GM19324 (cell line): ENCODE data around the gene PMEPA1.

Experiments
- ATAC-seq: cut with Tn5 transposase; IDR thresholded peaks from one replicate; pipeline ENCODE4 v1.9.1; 2021; ENCODE audit warnings: mild to moderate bottlenecking, moderate library complexity; ENCODE audit not compliant: unreplicated experiment, low FRiP score

Gene PMEPA1

DNA sequence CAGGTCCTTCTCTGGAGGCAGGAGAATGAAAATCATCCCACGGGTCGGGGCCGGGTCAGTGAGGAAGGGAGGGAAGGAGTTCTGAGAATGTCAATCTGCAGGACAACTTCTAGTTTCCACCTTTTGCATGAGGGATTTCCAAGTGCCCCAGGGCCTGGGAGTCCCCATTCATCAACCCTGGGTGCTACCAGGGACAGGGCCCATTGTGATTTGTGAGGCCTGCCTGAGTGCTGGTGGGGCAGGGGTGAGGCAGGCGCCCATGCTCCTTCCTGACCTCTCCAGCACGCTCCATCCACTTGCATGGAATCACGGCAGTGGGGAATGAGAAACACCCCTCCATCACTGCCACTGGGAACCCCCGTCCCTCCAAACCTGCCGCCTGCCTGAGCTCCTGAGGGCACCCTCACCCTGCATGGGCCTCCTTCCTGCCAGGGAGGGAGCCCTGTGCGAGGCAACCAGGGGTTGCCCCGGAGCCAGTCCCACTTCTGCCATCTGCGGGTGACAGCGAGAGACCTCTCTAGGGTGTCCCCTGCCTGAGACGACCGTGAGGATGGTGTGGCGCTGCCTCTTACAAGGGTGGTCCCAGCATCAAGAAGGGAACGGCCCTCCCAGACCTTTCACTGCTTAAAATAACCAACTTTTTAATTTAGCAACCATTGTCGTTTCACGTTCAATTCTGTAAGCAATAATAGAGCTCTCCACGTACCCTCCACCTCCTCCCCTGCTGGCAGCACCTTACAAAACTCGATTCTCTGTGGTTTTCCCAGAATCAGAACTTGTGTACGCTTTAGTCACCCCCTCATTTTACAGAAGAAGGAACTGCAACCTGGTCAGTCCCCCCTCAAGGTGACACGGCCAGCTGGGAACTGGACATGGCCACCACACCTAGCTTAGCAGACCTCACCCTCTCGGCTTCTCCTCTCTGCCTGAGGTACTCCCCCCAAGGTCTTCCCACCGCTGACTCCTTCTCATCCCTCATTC, 28.6 kb downstream of the PMEPA1 start:
- ATAC-seq: peak; percentile 26

DNA sequence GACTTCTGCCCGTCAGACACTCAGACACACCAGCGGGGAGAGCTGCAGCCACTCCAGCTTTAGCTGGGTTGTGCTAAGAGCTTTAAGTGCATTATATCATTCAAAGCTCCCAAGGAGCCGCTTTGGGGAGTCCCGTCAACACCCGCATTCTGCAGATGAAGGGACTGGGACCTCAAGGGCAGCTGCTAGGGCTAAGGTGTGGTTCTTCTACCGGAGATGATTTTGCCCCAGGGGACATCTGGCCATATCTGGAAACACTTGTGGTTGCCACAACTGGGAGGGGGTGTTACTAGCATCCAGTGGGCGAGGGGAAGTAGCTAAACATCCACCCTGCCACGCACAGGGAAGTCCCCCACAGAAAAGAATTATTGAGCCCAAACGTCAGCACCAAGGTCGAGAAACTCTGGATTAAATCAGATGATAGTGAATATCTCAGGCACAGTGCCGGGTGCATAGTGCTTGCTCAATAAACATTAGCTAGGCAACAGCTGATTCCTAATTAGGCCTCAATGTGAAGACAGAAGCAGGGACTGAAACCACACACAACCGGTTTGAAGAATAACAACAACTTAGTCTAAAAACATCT, 29.6 kb downstream of the PMEPA1 start:
- peak; percentile 54 for ATAC-seq

DNA sequence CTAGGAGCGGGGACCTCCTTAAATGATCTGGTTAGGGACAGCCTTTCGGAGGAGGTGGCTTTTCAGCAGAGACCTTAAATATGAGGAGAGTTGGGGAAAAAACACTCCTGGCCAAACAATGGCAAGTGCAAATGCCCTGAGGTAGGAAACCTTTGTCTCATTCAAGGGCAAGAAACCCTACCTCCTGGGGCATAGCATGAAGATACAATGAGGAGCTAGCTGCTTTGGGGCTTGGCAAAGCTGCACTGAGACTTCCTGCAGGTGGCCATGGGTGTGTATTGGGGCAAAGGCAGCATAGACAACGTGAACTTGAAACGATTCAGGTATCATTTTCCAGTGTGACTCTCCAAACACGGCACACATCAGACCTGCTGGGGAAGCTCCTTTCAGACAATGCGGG, 30.7 kb downstream of the PMEPA1 start:
- ATAC-seq: no peak

DNA sequence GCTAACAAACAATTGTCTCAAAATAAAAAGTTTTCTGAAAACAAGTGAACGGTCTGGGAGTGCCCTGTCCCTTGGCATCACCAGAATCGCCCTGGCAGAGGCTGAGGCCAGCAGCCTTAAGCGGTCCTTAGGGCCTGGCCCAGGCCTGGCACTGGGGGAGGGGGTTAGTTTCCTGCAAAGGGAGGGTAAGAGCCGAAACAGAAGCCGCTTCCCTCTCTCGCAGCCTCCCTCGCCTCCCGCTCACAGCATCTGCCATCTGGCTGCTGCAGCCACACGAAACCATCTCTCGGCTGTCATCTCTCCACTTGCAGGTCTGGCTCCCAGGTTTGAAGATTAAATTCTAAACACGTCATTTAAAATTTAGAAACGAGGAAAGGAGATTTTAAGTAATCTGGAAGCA, 31.5 kb downstream of the PMEPA1 start:
- no peak for ATAC-seq

DNA sequence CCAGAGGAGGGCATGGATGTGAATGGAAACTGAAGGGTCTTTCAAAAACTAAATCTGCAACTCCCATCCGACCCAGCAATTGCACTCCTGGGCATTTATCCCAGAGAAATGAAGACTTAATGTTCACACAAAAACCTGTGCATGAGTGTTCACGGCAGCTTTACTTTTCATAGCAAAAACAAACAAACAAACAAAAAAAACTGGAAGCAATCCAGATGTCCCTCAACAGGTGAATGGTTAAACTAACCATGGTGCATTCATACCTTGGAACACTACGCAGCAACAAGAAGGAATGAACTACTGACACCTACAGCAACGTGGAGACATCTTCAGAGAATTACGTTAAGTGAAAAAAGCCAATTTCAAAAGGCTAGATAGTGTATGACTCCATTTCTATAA, 32.2 kb downstream of the PMEPA1 start:
- ATAC-seq: no peak

DNA sequence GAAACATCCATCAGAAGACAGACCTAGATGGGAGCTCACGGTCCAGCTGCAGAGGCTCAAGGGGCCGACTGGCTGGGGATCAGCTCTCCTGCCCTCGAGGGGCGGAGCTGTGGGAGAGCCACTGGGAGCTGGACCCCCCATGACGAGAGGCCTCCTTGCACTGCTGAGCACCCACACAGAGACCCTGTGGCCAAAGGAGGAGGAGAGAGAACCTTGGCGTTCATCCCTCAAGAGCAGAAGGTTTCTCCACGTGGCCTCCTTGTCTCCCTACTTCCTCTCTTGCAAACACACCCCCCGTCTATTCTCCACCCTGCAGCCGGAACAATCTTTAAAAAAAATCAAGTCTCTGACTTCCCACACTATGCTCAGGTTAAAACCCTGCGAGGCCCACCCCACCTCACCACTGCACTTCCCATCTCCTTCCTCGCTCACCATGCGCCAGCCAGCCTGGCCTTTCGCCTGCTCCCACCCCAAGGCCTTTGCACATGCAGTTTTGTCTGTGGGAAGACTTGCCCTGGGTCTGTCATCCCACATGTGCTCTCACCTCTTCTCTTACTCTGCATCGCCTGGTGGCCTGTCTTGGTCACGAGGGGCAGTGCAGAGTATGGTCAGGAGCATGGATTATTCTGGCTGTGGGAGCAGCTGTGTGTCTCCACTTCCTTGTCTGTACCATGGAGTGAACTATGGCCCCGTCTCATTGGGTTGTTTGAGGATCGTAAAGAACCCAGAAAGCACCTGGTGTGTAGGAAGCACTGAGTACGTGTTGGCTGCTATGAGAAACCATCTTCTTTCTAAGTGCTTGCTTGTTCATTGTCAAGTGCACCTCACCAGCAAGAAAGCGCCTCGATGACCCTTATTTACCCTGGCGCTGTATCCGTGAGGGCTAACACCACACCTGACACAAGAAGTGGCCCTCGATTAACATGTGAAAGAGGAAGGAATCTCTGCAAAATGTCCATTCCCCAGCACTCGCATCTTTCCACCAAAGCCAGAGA, 32.9 kb downstream of the PMEPA1 start:
- ATAC-seq: no peak

DNA sequence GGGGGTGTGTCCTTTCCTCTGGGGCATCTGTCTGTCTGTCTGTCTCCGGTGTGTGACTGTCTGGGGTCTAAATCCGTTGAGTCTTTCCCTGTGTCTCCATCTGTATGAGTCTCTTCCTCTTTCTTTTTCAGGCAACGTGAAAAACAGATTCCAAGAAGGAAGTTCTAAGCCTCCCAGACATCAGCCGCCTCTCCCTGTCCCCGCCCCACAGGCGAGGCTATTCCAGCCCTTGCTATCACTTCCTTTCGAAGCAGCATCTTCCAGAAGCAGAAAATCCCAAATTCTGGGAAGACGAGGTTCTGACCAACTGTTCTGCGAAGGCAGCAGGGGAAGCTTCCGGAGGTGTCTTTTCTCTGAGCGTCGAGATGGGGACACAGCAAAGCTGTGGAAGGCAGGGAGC, 34.0 kb downstream of the PMEPA1 start:
- ATAC-seq: no peak

DNA sequence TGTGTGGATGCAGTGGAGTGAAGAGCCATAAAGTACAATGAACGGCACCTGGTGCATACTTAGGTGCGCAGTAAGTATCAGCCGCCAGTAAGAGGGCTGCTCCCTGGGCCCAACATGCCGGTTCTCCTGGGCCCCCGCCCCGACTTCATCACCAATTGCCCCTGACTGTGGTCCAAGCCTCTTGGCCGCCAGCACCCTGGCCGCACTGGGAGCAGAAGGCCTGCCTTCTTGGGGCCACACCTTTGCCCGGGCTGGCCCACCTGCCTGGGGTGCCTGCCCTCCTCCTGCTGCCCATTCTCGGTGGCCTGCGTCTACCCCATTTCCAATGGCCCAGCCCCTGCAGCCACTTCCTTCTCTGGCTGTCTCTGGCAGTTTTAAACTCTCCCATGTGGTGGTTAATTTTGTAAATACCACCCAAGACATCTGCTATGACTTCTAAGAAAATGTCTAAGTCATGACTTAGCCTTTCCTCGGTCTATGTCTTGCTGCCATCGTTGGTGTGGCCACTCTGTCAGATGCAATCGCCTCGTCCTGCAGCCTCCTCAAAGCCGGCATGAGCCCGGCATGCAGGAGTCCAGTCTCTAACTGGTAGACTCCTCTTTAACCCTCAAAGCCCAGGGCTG, 36.8 kb downstream of the PMEPA1 start:
- ATAC-seq: no peak

DNA sequence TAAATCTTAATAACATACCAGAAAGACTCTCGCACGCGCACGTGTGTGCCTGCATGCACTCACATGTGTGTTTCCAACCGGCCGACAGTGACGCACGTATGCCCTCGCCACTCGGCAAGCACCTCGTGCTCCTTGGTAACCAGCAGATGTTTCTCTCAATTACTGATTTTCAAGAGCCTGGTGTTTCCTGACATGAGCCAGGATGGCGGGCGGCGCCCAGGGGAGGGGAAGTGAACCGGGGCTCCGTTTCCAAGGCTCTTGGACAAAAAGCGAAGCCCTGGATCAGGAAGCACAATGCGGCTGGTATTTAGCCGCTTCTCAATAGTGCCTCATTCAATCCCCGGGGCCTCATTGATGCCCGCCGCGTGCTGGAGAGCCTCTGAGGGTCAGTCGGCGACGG, 37.7 kb downstream of the PMEPA1 start:
- ATAC-seq: no peak

DNA sequence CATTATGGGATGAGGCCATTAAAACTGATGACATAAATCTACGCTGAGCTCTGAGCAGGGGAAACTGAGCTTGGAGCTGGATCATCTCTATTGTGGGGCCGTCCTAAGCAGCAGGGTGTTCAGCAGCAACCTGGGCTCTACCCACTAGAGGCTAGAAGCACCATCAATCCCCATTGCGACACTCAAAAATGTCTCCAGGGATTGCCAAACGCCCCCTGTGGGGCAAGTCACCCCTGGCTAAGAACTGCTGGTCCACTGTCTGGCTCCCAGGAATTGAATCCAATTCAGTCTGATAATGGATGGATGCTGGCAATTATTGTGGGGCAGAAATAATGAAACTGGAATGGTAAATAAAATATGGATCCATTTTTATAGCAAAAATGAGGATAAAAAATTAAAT, 38.2 kb downstream of the PMEPA1 start:
- no peak for ATAC-seq

DNA sequence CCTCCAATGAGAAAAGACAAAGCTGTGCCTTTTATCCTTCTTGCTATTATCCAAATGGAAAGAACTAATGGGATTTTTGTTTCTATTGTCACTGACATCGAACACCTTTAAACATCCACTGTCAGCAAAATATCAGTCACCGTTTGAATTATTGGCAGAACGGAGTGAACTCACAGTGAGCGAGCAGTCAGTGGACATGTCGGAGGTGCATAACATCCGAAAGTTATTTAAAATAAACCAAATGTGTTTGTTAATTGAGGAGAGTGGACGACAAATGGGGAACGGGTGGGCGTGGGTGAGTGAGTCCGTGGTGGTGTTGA, 38.8 kb downstream of the PMEPA1 start:
- ATAC-seq: no peak

DNA sequence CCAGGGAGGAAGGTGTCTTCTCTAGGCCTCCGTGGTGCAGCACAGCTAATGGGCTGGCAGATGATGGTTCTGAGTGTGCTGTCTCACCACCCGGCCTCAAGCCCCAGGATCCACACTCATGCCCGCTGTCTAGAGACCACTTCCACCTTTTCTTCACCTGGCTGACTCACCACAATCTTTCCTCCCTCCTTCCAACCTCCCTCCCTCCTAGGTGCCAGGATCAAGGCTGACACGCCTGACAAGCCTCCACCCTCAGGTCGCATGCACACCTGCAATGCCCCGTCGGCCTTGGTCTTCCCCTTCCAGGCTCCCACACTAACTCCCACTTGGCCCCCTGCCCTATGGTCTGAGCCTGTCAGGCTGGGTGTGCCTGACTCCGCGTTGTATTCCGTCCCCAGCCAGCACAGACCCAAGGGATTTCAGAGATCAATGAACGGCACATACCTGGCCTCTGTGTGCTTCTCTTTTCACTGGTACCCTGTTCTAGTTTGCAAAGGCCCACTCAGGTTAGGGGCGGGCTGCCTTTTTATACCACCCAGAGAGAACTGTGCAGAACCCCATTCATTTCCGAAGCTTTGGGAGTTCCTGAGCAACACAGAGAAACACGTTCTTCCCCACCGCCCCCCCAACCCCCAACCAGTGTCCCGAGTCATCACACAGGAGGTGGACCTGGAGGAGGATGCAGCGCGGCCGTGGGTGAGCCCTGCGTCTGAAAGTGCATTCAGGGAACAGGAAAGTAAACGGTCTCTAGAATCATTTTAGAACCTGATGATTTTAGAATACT, 39.3 kb downstream of the PMEPA1 start:
- ATAC-seq: no peak

DNA sequence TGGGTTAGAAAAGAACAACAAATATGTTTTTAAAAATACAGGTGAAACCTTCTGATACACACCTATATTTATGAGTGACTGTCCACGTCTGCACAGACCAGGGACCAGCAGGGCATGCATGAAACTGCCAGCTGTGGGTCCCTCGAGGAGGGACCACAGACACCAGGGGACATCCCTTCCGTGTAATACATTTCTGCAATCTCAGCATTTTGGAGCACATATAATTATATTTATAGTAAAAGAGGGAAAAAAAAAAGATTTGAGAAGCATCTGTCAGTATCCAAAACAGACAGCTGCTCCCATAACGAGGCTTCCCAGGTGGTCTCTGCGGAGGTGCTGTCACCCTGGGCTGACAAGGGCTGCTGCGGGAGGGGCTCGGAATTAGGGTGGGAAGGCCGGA, 40.2 kb downstream of the PMEPA1 start:
- no peak for ATAC-seq

DNA sequence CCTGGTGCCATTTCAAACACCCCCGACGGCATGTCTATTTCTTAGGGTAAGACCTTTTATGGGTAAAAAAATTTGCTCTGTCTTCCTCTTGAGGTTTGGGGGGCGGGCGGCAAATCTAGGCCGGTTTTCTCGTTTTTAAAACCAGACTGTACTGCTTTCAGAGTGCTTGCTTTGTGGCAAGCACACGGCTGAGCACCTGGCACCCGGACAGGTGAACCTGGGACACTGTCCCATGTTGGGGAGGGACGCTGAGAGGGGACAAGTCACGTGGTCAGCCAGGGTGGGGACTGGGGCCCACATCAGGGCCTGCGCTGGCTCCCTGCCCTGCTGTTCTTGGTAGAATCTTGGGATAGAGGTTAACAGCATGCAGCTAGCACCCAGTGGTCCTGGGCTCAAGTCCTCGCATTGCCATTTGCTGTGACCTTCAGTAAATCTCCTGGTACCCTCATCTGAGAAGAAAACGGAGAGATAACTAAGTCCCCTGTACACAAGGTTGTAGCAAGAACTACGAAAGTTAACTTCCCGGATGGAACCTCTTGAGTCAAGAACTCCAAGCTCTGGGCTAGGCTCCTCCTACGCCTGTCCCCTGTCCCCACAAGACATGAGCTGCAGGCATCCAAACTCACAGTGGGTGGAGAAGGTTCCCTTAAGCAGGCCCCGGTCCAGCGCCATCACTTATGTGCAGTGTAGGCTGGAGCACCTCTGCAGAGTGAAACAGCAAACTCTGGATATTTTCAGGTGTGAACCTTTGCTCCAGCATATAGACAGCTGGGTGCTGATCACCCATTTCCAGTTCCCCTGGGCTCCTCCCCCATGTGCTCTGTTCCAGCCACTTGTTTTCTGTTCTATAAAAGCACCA, 41.7 kb downstream of the PMEPA1 start:
- no peak for ATAC-seq

DNA sequence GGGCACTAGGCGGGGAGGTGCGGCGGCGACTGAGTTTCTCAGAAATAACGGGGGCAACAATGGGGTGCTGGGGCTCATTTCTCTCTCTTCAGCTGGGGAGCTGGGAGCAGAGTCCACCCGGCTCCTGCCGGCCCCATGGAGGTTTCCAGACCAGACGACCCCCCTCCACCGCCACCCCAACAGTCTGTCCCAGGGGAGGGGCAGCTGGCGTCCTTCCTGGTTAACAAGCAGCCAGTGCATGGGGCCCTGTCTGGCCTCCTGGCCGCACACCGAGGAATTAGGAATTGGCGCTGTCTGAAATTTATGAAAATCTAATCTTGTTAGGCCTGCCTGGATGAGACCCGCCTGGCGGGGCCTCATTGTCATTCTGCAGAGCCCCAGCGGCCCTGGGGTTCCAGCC, 42.4 kb downstream of the PMEPA1 start:
- no peak for ATAC-seq

DNA sequence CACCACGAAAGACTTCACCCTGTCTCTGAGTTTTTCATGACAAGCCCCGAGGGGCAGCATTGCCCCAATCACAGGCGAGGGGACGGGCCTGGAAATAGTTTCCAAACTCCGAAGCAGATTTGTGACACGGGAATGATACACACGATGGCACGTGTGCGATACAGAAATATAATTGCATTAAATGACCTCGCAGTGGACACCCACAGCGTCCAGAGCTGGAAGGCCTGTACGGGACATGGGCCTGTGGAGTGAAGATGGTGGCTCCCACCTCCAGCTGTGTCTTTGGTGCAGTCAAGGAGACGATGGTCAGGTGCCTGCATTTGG, 43.0 kb downstream of the PMEPA1 start:
- no peak for ATAC-seq

DNA sequence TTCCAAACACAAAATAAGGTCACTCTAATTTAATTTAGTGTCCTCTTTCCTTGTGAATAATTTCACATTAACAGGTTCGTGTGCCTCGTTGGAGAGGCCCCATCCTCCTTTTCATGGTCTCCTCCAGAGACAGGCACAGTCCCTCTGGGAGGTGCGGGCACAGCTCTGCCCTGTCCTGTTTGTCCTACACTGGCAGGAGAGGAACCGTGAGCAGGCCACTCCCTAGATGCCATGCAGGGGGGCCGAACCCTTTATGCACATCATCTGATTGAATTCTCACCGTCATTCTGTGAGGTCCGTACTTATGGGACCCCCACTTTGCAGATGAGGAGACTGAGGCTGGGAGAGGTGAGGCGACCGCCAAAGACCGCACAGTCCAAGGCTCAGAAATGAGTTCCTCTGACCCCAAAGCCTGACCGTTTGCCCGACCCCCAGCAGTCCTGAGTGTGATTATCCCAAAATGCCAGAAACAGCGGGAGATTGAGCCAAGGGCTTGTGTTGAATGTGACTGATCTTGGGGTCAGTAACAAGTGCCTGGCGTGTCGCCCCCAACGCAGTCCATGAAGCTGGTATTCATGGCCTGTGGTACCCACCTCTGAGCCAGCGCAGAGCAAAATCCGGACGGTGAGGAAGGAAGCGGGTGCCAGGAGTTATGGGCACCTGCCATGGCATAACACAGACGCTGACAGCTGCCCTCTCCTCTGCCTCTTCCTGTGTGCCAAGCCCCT, 43.5 kb downstream of the PMEPA1 start:
- no peak for ATAC-seq

DNA sequence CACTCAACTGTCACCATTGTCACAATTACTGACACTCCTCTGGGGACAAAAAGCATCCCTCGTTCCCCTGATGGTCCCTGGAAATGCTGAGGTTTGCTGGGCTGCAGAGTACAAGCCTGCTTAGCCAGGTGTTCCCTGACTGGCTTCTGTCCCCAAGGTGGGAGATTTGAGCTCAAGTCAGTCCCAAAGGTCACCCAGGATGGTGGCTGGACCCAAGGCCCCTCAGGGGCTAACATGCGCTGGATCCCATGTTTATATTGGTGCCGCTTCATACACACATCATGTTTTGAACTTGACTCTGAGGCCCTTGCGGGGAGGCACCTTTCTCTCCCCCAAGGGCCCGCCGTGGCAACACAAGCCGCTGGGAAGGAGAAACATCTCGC, 44.2 kb downstream of the PMEPA1 start:
- ATAC-seq: no peak
